ENCODE measurements around the gene HOXB4. TPM values are rescaled to one million over a fixed set of nuclear protein-coding genes. Genes with fewer than 3 reads are reported as not detected.
"Not testable (repeated sequence)": the region's sequence is repeated elsewhere in the genome, so short reads cannot be mapped to it uniquely, and the experiment has no call there.

HOXB4 gene
- total RNA-seq, 1 experiment from 2014 or later: 4.3 TPM

DNA sequence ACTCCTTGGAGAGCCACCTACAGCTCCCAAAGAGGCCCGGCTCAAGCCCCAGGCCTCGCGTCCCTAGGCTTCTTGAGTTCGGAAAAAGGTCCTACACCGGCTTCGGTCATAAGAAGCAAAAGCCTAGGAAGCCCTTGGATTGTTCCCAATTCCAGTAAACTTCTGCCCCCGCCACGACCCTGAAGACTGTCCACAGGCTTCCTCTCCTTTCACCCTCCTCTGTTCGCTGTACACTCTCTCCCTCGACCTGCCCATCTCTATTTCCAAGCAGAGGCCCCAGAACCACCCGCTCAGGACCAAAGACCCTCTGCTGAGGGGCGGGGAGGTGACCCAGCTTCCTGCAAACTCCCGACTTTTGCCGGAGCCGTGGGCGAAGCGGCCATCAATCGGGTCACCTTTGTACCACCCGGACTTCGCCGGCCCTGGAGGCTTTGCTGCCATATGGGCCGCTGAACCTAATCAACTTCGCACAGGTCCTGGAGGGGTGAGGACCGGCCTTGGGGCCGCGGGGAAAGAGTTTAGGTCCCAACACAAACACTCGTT lies 36.0 kb downstream of the HOXB4 start:
- H3K4me3 ChIP-seq (ENCODE audit: low read length): no peak overlapping the region
- H3K9me2 ChIP-seq (replicated peaks; ENCODE audit: insufficient read depth, low read length): no peaks in the 10 kb centered on the region
- no peak overlapping the region for H3K4me2 ChIP-seq (ENCODE audit: low read depth, low read length, poor library complexity, severe bottlenecking)
- no peaks in the 10 kb centered on the region for H3K36me3 ChIP-seq (ENCODE audit: insufficient read depth, low read length)
- H3K4me1 ChIP-seq (ENCODE audit: low read length): no peaks in the 10 kb centered on the region
- H2AFZ ChIP-seq (ENCODE audit: low read length): no peak overlapping the region
- H3K9me3 ChIP-seq (ENCODE audit: low read length): no peaks in the 10 kb centered on the region
- H3K27me3 ChIP-seq (ENCODE audit: low read length): no peaks in the 10 kb centered on the region
- no peak overlapping the region for H3K9ac ChIP-seq (ENCODE audit: low read length)
- no peak overlapping the region for H3K27ac ChIP-seq (ENCODE audit: low read length)
- no peak for DNase-seq
- H4K20me1 ChIP-seq (ENCODE audit: insufficient read depth, low read depth, low read length): no peaks in the 10 kb centered on the region
- H3K79me2 ChIP-seq (ENCODE audit: low read length): no peaks in the 10 kb centered on the region

DNA sequence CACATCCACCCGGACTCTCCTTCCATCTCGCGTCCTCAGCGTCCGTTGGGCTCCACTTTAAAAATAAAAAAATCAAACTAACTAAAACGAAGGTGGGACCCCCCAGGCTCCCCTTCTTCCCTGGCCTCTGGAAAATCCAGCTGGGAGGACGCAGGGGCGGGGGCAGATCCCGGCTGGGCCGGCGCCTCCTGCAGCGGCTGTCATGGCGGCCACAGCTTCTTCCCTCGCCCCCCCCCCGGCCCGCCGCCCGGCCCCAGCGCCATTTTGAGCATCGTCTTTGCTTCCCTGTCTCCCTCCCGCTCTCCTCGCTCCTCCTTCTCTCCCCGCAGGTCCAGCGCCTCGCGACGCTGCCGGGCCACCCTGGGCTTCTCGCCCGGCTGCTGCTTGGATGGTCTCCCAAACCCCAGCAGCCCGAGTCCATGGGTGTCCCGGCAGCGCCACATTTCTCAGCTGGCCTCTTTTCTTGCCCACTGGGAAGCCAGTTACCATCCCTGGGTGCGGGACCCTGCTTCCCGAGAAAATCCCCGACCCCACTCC lies 36.5 kb downstream of the HOXB4 start:
- Histone ChIP-seq H3K9ac (ENCODE audit: low read length) (no peak overlapping the region), H3K36me3 (ENCODE audit: insufficient read depth, low read length) (no peaks in the 10 kb centered on the region), H3K9me3 (ENCODE audit: low read length) (no peaks in the 10 kb centered on the region), H4K20me1 (ENCODE audit: insufficient read depth, low read depth, low read length) (no peaks in the 10 kb centered on the region), H3K27ac (ENCODE audit: low read length) (no peak overlapping the region), H3K27me3 (ENCODE audit: low read length) (no peaks in the 10 kb centered on the region), H3K9me2 (replicated peaks; ENCODE audit: insufficient read depth, low read length) (no peaks in the 10 kb centered on the region), H3K4me1 (ENCODE audit: low read length) (no peaks in the 10 kb centered on the region), H2AFZ (ENCODE audit: low read length) (no peak overlapping the region), H3K4me3 (ENCODE audit: low read length) (no peak overlapping the region), H3K4me2 (ENCODE audit: low read depth, low read length, poor library complexity, severe bottlenecking) (no peak overlapping the region), H3K79me2 (ENCODE audit: low read length) (no peaks in the 10 kb centered on the region)
- no peak for DNase-seq

DNA sequence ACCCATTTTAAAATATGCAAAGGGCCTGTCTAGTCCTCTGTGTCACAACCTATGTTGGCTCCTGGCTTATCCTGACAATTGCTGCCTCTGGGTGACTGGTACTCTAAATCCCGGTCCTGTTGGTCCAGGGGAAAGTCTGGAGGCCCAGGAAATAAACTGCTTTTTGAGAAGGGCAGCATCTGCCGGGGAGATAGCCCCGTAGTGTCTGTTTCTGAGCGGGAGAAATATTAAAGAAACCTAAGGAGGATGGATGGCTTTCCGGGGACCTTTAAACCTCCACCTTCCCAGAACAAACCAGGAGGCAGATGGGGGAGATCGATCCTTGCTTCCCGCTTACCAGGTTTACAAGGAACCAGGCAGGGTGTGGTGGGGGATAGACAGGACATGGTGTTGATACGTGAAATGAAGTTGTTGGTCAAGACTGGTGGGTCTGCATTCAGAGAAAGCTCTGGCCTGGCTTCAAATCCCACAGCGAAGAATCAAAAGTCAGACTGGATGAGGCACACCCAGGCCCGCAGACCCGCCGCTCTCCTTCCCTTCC lies 37.0 kb downstream of the HOXB4 start:
- no peak overlapping the region for H3K4me3 ChIP-seq (ENCODE audit: low read length)
- H3K27ac ChIP-seq (ENCODE audit: low read length): no peak overlapping the region
- no peak for DNase-seq
- no peak overlapping the region for H3K4me2 ChIP-seq (ENCODE audit: low read depth, low read length, poor library complexity, severe bottlenecking)
- H3K27me3 ChIP-seq (ENCODE audit: low read length): no peaks in the 10 kb centered on the region
- no peaks in the 10 kb centered on the region for H3K9me3 ChIP-seq (ENCODE audit: low read length)
- H3K9ac ChIP-seq (ENCODE audit: low read length): no peak overlapping the region
- H3K79me2 ChIP-seq (ENCODE audit: low read length): no peaks in the 10 kb centered on the region
- no peaks in the 10 kb centered on the region for H3K9me2 ChIP-seq (replicated peaks; ENCODE audit: insufficient read depth, low read length)
- no peaks in the 10 kb centered on the region for H3K36me3 ChIP-seq (ENCODE audit: insufficient read depth, low read length)
- H4K20me1 ChIP-seq (ENCODE audit: insufficient read depth, low read depth, low read length): no peaks in the 10 kb centered on the region
- no peak overlapping the region for H2AFZ ChIP-seq (ENCODE audit: low read length)
- H3K4me1 ChIP-seq (ENCODE audit: low read length): no peaks in the 10 kb centered on the region

DNA sequence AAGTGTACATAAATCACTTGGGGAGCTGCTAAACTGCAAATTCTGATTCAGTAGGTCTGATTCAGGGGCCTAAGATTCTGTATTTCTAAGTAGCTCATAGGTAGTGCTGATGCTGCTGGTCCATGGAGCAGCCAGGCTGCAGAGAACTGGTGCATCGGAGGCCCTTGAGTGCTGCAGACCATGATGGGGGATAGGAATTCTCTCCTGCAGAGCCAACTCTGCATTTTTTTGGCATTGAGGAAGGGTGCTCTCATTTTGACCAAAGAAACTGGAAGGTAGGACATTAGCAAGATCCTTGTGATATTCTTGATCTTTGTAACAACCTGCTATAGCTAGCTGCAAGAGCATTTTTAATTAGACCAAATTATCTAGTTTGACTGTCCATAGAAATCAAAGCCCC lies 37.9 kb downstream of the HOXB4 start:
- no peaks in the 10 kb centered on the region for H3K9me3 ChIP-seq (ENCODE audit: low read length)
- no peaks in the 10 kb centered on the region for H3K79me2 ChIP-seq (ENCODE audit: low read length)
- H4K20me1 ChIP-seq (ENCODE audit: insufficient read depth, low read depth, low read length): no peaks in the 10 kb centered on the region
- no peak for DNase-seq
- H3K36me3 ChIP-seq (ENCODE audit: insufficient read depth, low read length): no peaks in the 10 kb centered on the region
- H3K9me2 ChIP-seq (replicated peaks; ENCODE audit: insufficient read depth, low read length): no peaks in the 10 kb centered on the region
- no peaks in the 10 kb centered on the region for H3K4me1 ChIP-seq (ENCODE audit: low read length)
- H3K4me2 ChIP-seq (ENCODE audit: low read depth, low read length, poor library complexity, severe bottlenecking): no peak overlapping the region
- H3K27ac ChIP-seq (ENCODE audit: low read length): no peak overlapping the region
- H3K27me3 ChIP-seq (ENCODE audit: low read length): no peaks in the 10 kb centered on the region
- no peak overlapping the region for H3K9ac ChIP-seq (ENCODE audit: low read length)
- H3K4me3 ChIP-seq (ENCODE audit: low read length): no peak overlapping the region
- H2AFZ ChIP-seq (ENCODE audit: low read length): no peak overlapping the region

GRCh38 chr17:48539177-48539576 lies 39.0 kb downstream of the HOXB4 start:
- Histone ChIP-seq H3K27ac (ENCODE audit: low read length) (no peak overlapping the region), H3K4me3 (ENCODE audit: low read length) (no peak overlapping the region), H3K4me1 (ENCODE audit: low read length) (no peaks in the 10 kb centered on the region), H3K79me2 (ENCODE audit: low read length) (no peaks in the 10 kb centered on the region), H3K27me3 (ENCODE audit: low read length) (no peaks in the 10 kb centered on the region), H3K9ac (ENCODE audit: low read length) (no peak overlapping the region), H3K4me2 (ENCODE audit: low read depth, low read length, poor library complexity, severe bottlenecking) (no peak overlapping the region), H3K9me2 (replicated peaks; ENCODE audit: insufficient read depth, low read length) (no peaks in the 10 kb centered on the region), H4K20me1 (ENCODE audit: insufficient read depth, low read depth, low read length) (no peaks in the 10 kb centered on the region), H3K9me3 (ENCODE audit: low read length) (no peaks in the 10 kb centered on the region), H3K36me3 (ENCODE audit: insufficient read depth, low read length) (no peaks in the 10 kb centered on the region), H2AFZ (ENCODE audit: low read length) (no peak overlapping the region)
- no peak for DNase-seq

DNA sequence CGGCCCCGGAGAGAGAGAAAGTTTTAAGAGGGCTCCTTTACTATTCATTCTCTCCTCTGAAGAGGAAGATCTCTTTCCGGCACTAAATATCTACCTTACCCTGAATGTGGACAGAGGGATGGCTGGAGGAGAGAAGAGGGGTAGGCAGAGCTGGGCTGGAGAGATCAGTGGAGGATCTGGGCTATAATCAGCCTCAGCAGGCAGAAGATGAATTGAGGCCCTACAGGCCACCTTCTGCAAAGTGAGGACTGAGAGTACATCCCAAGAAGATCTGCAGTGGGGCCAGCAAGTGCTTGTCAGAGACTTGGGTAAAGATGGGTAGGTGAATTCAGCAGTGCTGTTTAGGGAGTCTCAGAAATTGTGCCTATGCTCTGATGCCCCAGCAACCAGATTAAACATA lies 40.8 kb downstream of the HOXB4 start:
- Histone ChIP-seq H3K9ac (ENCODE audit: low read length) (no peak overlapping the region), H3K9me2 (replicated peaks; ENCODE audit: insufficient read depth, low read length) (no peaks in the 10 kb centered on the region), H3K79me2 (ENCODE audit: low read length) (no peaks in the 10 kb centered on the region), H3K27ac (ENCODE audit: low read length) (no peak overlapping the region), H2AFZ (ENCODE audit: low read length) (no peak overlapping the region), H3K9me3 (ENCODE audit: low read length) (no peaks in the 10 kb centered on the region), H3K36me3 (ENCODE audit: insufficient read depth, low read length) (no peaks in the 10 kb centered on the region), H3K4me2 (ENCODE audit: low read depth, low read length, poor library complexity, severe bottlenecking) (no peak overlapping the region), H3K27me3 (ENCODE audit: low read length) (no peaks in the 10 kb centered on the region), H4K20me1 (ENCODE audit: insufficient read depth, low read depth, low read length) (no peaks in the 10 kb centered on the region), H3K4me3 (ENCODE audit: low read length) (no peak overlapping the region), H3K4me1 (ENCODE audit: low read length) (no peaks in the 10 kb centered on the region)
- DNase-seq: no peak

GRCh38 chr17:48535793-48536559 lies 42.2 kb downstream of the HOXB4 start:
- H3K4me3 ChIP-seq (ENCODE audit: low read length); H3K36me3 ChIP-seq (ENCODE audit: insufficient read depth, low read length); H3K9ac ChIP-seq (ENCODE audit: low read length); DNase-seq; H3K4me1 ChIP-seq (ENCODE audit: low read length); H3K79me2 ChIP-seq (ENCODE audit: low read length); H3K27me3 ChIP-seq (ENCODE audit: low read length); H4K20me1 ChIP-seq (ENCODE audit: insufficient read depth, low read depth, low read length); H3K9me2 ChIP-seq (replicated peaks; ENCODE audit: insufficient read depth, low read length); H3K27ac ChIP-seq (ENCODE audit: low read length); H3K4me2 ChIP-seq (ENCODE audit: low read depth, low read length, poor library complexity, severe bottlenecking); H3K9me3 ChIP-seq (ENCODE audit: low read length); H2AFZ ChIP-seq (ENCODE audit: low read length): not testable (repeated sequence)

- no peak for DNase-seq
- Histone ChIP-seq H3K9me3 (ENCODE audit: low read length) (no peaks in the 10 kb centered on the region), H3K36me3 (ENCODE audit: insufficient read depth, low read length) (no peaks in the 10 kb centered on the region), H3K27me3 (ENCODE audit: low read length) (no peaks in the 10 kb centered on the region), H4K20me1 (ENCODE audit: insufficient read depth, low read depth, low read length) (no peaks in the 10 kb centered on the region), H3K9ac (ENCODE audit: low read length) (no peak overlapping the region), H2AFZ (ENCODE audit: low read length) (no peak overlapping the region), H3K4me2 (ENCODE audit: low read depth, low read length, poor library complexity, severe bottlenecking) (no peak overlapping the region), H3K4me3 (ENCODE audit: low read length) (no peak overlapping the region), H3K27ac (ENCODE audit: low read length) (no peak overlapping the region), H3K9me2 (replicated peaks; ENCODE audit: insufficient read depth, low read length) (no peaks in the 10 kb centered on the region), H3K4me1 (ENCODE audit: low read length) (no peaks in the 10 kb centered on the region), H3K79me2 (ENCODE audit: low read length) (no peaks in the 10 kb centered on the region)
These were observed 45.9 kb downstream of the HOXB4 start for GRCh38 chr17:48532261-48532660.

Measured in Karpas-422 (cell line).